A549 (cell line): ENCODE measurements around the gene PDE7B.

Experiments
- CTCF ChIP-seq: fragments of >200 bp; sonication (Bioruptor Twin); formaldehyde crosslinking; IDR thresholded peaks from 3 replicates; pipeline ENCODE4 v1.5.1; 2016
- REST ChIP-seq: fragments of 200-600 bp; sonication (generic); IDR thresholded peaks from 2 replicates; pipeline ENCODE4 v1.6.1; 2016; ENCODE audit warnings: antibody characterized with exemption, mild to moderate bottlenecking, moderate library complexity

GRCh38 chr6:135905604-135906300 lies 54.3 kb downstream of the PDE7B start:
- TF ChIP-seq CTCF, result no peak
- no peak for TF ChIP-seq REST
